Natural killer cell (primary cell): ENCODE measurements around the gene ZDHHC11. TPM values are rescaled to one million over a fixed set of nuclear protein-coding genes. Genes with fewer than 3 reads are reported as not detected.
"Not testable (repeated sequence)": the region's sequence is repeated elsewhere in the genome, so short reads cannot be mapped to it uniquely, and the experiment has no call there.

ENCODE experiments used
- ATAC-seq, 3 donors: fragments of 150-1000 bp in 2 of 3; fragments of 200-7000 bp in 1 of 3; cut with Tn5 transposase; 1 replicate in 1 of 3; 2 replicates in 2 of 3; pipeline ENCODE4 v1.10.0; 2021; ENCODE audit warnings: mild to moderate bottlenecking in 2 of 3, moderate library complexity in 2 of 3
- DNase-seq, 2 donors: peaks; one replicate each; pipeline versions ENCODE4 v3.0.0 to v3.0.0-alpha.2; 2013 to 2021; ENCODE audit warnings: mixed read lengths in 1 of 2
- H3K27ac ChIP-seq: one replicate; pipeline ENCODE4 v1.5.1; 2013; ENCODE audit warnings: mild to moderate bottlenecking, low read length
- H3K27me3 ChIP-seq: one replicate; pipeline ENCODE4 v1.6.1; 2013; ENCODE audit warnings: low read length; ENCODE audit not compliant: control insufficient read depth, insufficient read depth
- H3K36me3 ChIP-seq: one replicate; pipeline ENCODE4 v1.6.1; 2013; ENCODE audit warnings: low read length; ENCODE audit not compliant: control insufficient read depth, insufficient read depth
- H3K4me1 ChIP-seq: one replicate; pipeline ENCODE4 v1.6.1; 2013; ENCODE audit warnings: low read length; ENCODE audit not compliant: control insufficient read depth, insufficient read depth
- H3K4me3 ChIP-seq: one replicate; pipeline ENCODE4 v1.5.1; 2013; ENCODE audit warnings: low read length
- H3K9me3 ChIP-seq: one replicate; pipeline ENCODE4 v1.6.1; 2013; ENCODE audit warnings: low read length; ENCODE audit not compliant: control insufficient read depth, insufficient read depth
- H3K27ac Mint-ChIP-seq, 2 donors: one replicate each; pipeline ENCODE4 v1.8.0; 2022; ENCODE audit warnings: mild to moderate bottlenecking in 2 of 2, mixed read lengths in 2 of 2, moderate library complexity in 1 of 2
- H3K27me3 Mint-ChIP-seq, 2 donors: one replicate each; pipeline ENCODE4 v1.8.0; 2022; ENCODE audit warnings: low read depth in 2 of 2, mixed read lengths in 2 of 2
- H3K36me3 Mint-ChIP-seq: one replicate; pipeline ENCODE4 v1.8.0; 2022; ENCODE audit warnings: mixed read lengths
- H3K4me1 Mint-ChIP-seq, 2 donors: one replicate each; pipeline ENCODE4 v1.8.0; 2022; ENCODE audit warnings: mixed read lengths in 2 of 2
- H3K4me3 Mint-ChIP-seq: one replicate; pipeline ENCODE4 v1.8.0; 2022; ENCODE audit warnings: mild to moderate bottlenecking, moderate library complexity, mixed read lengths
- H3K9me3 Mint-ChIP-seq, 2 donors: one replicate each; pipeline ENCODE4 v1.8.0; 2022; ENCODE audit warnings: mixed read lengths in 2 of 2
- WGBS: methylation state at CpG from one replicate; pipeline ENCODE4 v1.1.7; 2013; ENCODE audit warnings: missing lambda C conversion rate; ENCODE audit not compliant: insufficient coverage; 5-methylcytosine and 5-hydroxymethylcytosine counted together
- intact Hi-C: fragments of 100-400 bp; cut with micrococcal nuclease; formaldehyde crosslinking; loops from one replicate; pipeline ENCODE4 v1.14.2; 2022
- total RNA-seq, 4 donors: library from RNA; stranded (reverse); fragments of 120-200 nt in 1 of 4; gene quantifications; one replicate each; pipeline versions ENCODE4 v1.2.3 to v1.2.4, GENCODE V29; 2013 to 2022
- TF ChIP-seq, protein P1 (sequence below): fragments of 200-600 bp; IDR thresholded peaks from one replicate; pipeline ENCODE4 v1.8.0; 2022; ENCODE audit warnings: antibody characterized with exemption

ZDHHC11 gene
- total RNA-seq, 3 donors from 2014 or later (not counting 1 experiment from before 2014, with no cell fraction given): 2.2 to 7.0 (median 5.0) TPM

DNA sequence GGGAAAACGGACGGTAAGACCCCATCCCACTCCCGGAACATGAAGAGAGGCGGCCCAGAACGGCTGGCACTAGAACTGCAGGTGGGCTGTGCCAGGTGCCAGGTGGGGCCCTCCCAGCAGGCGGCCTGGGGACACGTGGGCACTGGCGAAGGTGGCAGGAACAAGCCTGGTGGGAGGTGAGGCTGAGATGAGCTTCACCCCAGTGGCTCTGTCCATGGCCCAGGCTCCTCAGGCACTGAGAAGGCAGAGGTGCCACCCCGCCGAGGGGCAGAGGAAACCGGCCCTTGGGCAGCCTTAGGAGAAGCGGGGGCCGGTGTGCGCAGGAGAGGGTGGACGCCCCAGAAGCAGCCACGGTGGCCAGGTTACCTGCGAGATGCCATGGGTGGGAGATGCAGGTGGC lies 70.2 kb downstream of the ZDHHC11 start:
- H3K27me3 Mint-ChIP-seq, H3K36me3 Mint-ChIP-seq, H3K9me3 ChIP-seq, H3K4me3 Mint-ChIP-seq, H3K36me3 ChIP-seq, intact Hi-C loops, H3K27ac Mint-ChIP-seq, H3K27ac ChIP-seq, ATAC-seq, H3K27me3 ChIP-seq, H3K4me3 ChIP-seq, H3K9me3 Mint-ChIP-seq: not testable (repeated sequence)
- peaks cover 0 to 15% of the 10 kb centered on the region in 2 donors for H3K4me1 Mint-ChIP-seq
- peak in 1 of 2 donors; percentile 15 for DNase-seq
- WGBS: 91% methylated on average over 16 of the region's 17 CpGs
- peaks cover 17% of the 10 kb centered on the region for H3K4me1 ChIP-seq

DNA sequence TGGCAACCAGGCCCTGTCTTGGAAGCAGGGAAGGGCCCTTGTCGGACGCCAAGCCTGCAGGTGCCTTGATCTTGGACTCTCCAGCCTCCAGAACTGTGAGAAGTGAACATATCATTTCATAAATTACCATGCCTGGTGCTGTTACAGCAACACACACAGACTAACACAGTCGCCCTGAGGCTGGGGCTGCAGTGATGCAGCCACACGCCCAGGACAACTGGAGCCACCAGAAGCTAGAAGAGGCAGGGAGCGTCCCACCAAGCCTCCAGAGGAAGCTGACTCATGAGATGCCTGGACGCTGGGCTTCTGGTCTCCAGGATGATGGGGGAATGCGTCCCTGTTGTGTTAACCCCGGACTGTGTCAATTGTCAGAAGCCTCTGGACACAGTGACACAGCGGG lies 71.8 kb downstream of the ZDHHC11 start:
- H3K4me1 Mint-ChIP-seq, H3K4me3 ChIP-seq, H3K27me3 Mint-ChIP-seq, H3K36me3 Mint-ChIP-seq, H3K9me3 Mint-ChIP-seq, H3K27ac ChIP-seq, intact Hi-C loops, H3K27ac Mint-ChIP-seq, ATAC-seq, H3K9me3 ChIP-seq, H3K27me3 ChIP-seq, DNase-seq, H3K4me3 Mint-ChIP-seq, H3K36me3 ChIP-seq: not testable (repeated sequence)
- WGBS: 88% methylated on average over 8 of the region's 9 CpGs
- H3K4me1 ChIP-seq: peaks cover 11% of the 10 kb centered on the region

DNA sequence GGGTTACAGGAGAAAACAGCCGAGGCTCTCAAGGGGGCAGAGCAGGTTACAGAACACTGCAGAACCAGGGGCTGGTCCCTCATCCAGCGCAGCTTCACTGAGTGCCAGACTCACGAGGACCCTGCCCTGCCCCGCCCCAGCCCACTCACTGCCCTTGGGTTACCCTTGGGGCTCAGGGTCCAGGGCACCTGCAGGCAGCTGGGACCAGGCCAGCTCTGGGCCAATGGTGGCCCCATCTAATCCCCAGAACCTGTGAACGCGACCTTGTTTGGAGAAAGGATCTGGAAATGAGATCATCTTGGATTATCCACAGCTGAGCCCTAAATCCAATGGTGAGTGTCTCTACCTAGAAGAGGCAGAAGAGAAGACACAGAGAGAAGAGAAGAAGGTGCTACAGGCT lies 72.4 kb downstream of the ZDHHC11 start:
- H3K27me3 Mint-ChIP-seq, ATAC-seq, H3K27ac ChIP-seq, H3K4me3 Mint-ChIP-seq, H3K36me3 ChIP-seq, H3K9me3 Mint-ChIP-seq, DNase-seq, H3K4me1 Mint-ChIP-seq, H3K27me3 ChIP-seq, H3K9me3 ChIP-seq, H3K4me1 ChIP-seq, H3K27ac Mint-ChIP-seq, H3K4me3 ChIP-seq, H3K36me3 Mint-ChIP-seq, intact Hi-C loops: not testable (repeated sequence)
- 87% methylated on average over 2 of the region's 6 CpGs for WGBS

DNA sequence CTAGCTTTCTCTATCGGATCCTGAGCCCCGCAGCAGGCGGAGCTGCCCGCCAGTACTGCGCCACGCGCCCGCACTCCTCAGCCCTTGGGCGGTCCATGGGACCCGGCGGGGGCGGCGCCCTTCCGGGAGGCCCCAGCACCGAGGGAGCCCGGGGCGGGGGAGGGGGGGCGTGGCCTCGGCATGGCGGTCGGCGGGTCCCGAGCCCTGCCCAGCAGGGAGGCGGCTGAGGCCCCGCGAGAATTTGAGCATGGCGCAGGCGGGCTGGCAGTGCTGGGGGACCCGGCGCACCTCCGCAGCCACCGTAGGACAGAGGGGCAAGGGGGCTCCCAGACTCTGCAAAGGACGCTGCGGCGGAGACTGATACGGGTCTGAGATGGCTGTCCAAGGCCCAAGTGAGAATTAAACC lies 73.0 kb downstream of the ZDHHC11 start:
- ATAC-seq (no peak), DNase-seq (peak in 1 of 2 donors; percentile 17)

More for the DNA sequence above, 73.0 kb downstream of the ZDHHC11 start:
- Histone ChIP-seq H3K27me3 (no peaks in the 10 kb centered on the region), H3K4me3 (no peak overlapping the region), H3K4me1 (no peaks in the 10 kb centered on the region), H3K9me3 (no peaks in the 10 kb centered on the region), H3K36me3 (no peaks in the 10 kb centered on the region), H3K27ac (no peak overlapping the region)
- no peaks in the 10 kb centered on the region for H3K27me3 Mint-ChIP-seq
- intact Hi-C loops: no loop called here
- H3K4me3 Mint-ChIP-seq: no peak overlapping the region
- TF ChIP-seq, protein P1, sequence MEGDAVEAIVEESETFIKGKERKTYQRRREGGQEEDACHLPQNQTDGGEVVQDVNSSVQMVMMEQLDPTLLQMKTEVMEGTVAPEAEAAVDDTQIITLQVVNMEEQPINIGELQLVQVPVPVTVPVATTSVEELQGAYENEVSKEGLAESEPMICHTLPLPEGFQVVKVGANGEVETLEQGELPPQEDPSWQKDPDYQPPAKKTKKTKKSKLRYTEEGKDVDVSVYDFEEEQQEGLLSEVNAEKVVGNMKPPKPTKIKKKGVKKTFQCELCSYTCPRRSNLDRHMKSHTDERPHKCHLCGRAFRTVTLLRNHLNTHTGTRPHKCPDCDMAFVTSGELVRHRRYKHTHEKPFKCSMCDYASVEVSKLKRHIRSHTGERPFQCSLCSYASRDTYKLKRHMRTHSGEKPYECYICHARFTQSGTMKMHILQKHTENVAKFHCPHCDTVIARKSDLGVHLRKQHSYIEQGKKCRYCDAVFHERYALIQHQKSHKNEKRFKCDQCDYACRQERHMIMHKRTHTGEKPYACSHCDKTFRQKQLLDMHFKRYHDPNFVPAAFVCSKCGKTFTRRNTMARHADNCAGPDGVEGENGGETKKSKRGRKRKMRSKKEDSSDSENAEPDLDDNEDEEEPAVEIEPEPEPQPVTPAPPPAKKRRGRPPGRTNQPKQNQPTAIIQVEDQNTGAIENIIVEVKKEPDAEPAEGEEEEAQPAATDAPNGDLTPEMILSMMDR: no peak
- no peaks in the 10 kb centered on the region for H3K9me3 Mint-ChIP-seq
- 94% methylated on average over 36 of the region's 36 CpGs for WGBS
- H3K36me3 Mint-ChIP-seq: no peaks in the 10 kb centered on the region
- H3K4me1 Mint-ChIP-seq: no peaks in the 10 kb centered on the region
- no peak overlapping the region for H3K27ac Mint-ChIP-seq
